Fibroblast of pulmonary artery (primary cell): Measurements from ENCODE around the gene ZFHX3.
A peak's percentile ranks its signal among the peaks of the same experiment; 100 is the strongest.

ENCODE experiments used
- DNase-seq: peaks from one replicate; pipeline ENCODE4 v3.0.0-alpha.2; 2010; ENCODE audit warnings: low read depth
- H3K4me3 ChIP-seq: replicated peaks from 2 replicates; pipeline ENCODE4 v1.5.1; 2011; ENCODE audit warnings: low read depth, mild to moderate bottlenecking, control low read depth, low read length, moderate library complexity
- CTCF ChIP-seq: IDR thresholded peaks from 2 replicates; pipeline ENCODE4 v1.5.1; 2011; ENCODE audit warnings: mild to moderate bottlenecking, control low read depth, low read length, inconsistent platforms; ENCODE audit errors: missing control alignments

The ZFHX3 gene, protein sequence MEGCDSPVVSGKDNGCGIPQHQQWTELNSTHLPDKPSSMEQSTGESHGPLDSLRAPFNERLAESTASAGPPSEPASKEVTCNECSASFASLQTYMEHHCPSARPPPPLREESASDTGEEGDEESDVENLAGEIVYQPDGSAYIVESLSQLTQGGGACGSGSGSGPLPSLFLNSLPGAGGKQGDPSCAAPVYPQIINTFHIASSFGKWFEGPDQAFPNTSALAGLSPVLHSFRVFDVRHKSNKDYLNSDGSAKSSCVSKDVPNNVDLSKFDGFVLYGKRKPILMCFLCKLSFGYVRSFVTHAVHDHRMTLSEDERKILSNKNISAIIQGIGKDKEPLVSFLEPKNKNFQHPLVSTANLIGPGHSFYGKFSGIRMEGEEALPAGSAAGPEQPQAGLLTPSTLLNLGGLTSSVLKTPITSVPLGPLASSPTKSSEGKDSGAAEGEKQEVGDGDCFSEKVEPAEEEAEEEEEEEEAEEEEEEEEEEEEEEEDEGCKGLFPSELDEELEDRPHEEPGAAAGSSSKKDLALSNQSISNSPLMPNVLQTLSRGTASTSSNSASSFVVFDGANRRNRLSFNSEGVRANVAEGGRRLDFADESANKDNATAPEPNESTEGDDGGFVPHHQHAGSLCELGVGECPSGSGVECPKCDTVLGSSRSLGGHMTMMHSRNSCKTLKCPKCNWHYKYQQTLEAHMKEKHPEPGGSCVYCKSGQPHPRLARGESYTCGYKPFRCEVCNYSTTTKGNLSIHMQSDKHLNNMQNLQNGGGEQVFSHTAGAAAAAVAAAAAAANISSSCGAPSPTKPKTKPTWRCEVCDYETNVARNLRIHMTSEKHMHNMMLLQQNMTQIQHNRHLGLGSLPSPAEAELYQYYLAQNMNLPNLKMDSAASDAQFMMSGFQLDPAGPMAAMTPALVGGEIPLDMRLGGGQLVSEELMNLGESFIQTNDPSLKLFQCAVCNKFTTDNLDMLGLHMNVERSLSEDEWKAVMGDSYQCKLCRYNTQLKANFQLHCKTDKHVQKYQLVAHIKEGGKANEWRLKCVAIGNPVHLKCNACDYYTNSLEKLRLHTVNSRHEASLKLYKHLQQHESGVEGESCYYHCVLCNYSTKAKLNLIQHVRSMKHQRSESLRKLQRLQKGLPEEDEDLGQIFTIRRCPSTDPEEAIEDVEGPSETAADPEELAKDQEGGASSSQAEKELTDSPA (N-terminal part only)

DNA sequence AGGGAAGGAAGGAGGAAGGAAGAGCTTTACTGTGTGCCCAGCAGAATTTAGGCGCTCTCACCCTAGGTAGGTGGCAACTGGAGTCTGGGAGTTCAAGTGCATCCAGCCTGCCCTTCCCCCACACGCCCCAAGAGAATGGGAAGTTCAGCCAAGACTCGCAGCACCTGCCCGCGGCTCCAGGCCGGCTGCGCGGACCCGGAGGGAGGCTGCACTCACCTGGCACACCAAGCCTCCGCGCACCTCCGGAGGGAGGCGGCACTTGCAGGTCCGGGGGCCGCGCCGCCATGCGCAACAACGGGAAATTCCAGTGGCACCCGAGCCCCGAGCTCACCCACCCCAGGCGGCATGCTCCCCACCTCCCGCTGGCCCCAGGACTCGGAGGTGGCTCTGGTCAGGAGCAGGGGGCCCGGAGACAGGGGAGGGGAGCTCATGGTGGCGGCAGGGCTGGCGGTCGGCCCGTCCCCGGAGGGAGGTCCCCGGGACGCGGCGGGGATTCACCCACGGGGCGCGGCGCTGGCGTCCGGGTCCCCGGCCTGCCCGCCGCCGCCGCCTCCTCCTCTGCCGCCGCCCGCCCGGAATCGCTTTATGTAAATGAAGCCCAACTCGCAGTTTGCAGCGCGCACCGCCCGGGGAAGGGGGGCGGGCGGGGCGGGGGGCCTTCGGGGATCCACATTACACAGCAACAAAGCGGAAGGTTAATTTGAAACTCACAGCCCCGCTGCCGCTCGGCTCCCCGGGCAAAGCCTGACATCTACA is at the start of gene ZFHX3:
Gene ZFHX3, minus strand, starts transcription at position 593 of the 756 bp plus-strand sequence. CDS start 87,983 bp downstream, outside the sequence.
- DNase-seq = peak; percentile 55
- H3K4me3 ChIP-seq = peak within 1 kb of the TSS; percentile 65

GRCh38 chr16:73096510-73096909 is 48.6 kb upstream of the ZFHX3 start:
- no peak for TF ChIP-seq CTCF
- DNase-seq = no peak
- H3K4me3 ChIP-seq = no peak overlapping the region

More for the DNA sequence above, at the start of gene ZFHX3:
- no peak for TF ChIP-seq CTCF

GRCh38 chr16:73095885-73096421 is 48.0 kb upstream of the ZFHX3 start:
- DNase-seq = peak; percentile 28
- H3K4me3 ChIP-seq = no peak overlapping the region
- TF ChIP-seq CTCF = no peak

GRCh38 chr16:73095142-73095820 is 47.4 kb upstream of the ZFHX3 start:
- DNase-seq = peak; percentile 14
- TF ChIP-seq CTCF = no peak
- H3K4me3 ChIP-seq = no peak overlapping the region

DNA sequence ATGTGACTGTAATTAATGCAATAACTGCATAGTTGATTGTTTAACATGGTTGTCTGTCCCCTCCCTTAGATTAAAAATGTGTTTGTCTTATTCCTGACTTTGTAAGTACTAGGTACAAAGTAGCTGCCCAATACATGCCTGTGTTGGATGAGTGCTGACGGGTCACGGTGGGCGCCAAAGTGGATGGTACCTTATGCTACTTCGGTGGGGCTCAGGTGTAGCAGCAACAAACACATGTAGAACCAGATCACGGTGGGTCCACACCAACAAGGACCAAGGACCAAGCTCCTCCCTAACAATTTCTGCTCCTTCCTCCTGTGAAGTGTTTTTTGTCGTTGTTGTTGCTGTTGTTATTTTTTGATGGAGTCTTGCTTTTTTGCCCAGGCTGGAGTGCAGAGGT is 46.4 kb upstream of the ZFHX3 start:
- TF ChIP-seq CTCF = no peak
- no peak for DNase-seq
- no peak overlapping the region for H3K4me3 ChIP-seq
